ENCODE measurements around the gene AMIGO1.

DNA sequence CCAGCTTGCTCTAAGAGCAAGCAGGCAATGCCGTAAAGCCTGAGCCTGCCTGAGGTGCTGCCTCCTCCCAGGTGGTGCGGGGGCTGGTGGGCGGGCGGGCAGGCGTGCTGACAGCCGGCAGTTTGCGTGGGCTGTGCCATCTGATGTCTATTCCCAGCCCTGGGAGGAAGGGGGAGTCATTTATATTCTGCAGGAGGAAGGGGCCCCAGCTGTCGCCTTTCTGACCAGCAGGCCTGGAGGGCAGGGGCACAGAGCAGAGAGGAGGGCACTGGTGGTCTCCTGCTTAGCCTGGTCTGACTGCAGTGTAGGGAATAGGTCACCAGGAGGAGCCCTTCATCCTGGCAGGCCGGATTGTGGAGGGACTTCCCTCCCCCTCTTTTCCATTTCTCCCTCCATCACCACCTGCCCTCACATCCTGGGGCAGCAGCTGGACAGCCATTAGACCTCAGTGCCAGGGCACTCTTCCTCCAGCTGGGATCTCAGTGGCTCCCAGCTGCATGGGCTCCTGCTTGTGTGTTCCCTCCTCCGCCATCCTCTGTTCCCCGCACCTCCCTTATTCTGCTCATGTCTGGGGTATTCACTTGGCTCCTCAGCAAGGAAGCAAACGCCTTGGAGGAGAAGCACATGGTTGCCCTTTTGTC, 11.2 kb downstream of the AMIGO1 start:
- TF ChIP-seq, protein P1, sequence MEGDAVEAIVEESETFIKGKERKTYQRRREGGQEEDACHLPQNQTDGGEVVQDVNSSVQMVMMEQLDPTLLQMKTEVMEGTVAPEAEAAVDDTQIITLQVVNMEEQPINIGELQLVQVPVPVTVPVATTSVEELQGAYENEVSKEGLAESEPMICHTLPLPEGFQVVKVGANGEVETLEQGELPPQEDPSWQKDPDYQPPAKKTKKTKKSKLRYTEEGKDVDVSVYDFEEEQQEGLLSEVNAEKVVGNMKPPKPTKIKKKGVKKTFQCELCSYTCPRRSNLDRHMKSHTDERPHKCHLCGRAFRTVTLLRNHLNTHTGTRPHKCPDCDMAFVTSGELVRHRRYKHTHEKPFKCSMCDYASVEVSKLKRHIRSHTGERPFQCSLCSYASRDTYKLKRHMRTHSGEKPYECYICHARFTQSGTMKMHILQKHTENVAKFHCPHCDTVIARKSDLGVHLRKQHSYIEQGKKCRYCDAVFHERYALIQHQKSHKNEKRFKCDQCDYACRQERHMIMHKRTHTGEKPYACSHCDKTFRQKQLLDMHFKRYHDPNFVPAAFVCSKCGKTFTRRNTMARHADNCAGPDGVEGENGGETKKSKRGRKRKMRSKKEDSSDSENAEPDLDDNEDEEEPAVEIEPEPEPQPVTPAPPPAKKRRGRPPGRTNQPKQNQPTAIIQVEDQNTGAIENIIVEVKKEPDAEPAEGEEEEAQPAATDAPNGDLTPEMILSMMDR (IDR thresholded peaks at IDR 0.05; ENCODE audit: insufficient read depth, low read length, poor library complexity, severe bottlenecking) = no peak
- TF ChIP-seq EZH2phosphoT487 (conservative IDR thresholded peaks at IDR 0.05; ENCODE audit: low read length) = no peak
